H9 (cell line): ENCODE results near the gene MOV10. TPM values are rescaled to one million over a fixed set of nuclear protein-coding genes. Genes with fewer than 3 reads are reported as not detected.

Experiments used
- DNase-seq: peaks from one replicate; pipeline ENCODE4 v3.0.0-alpha.2; 2017
- H2AFZ ChIP-seq: one replicate; pipeline ENCODE4 v1.6.1; 2013; ENCODE audit warnings: mild to moderate bottlenecking, low read length, control low read depth, moderate library complexity
- H2AK5ac ChIP-seq: 2 replicates; pipeline ENCODE4 v1.6.1; 2013; ENCODE audit warnings: low read length, control low read depth, mixed read lengths; ENCODE audit not compliant: insufficient read length
- H2BK120ac ChIP-seq: one replicate; pipeline ENCODE4 v1.6.1; 2013; ENCODE audit warnings: low read depth, mild to moderate bottlenecking, low read length, control low read depth, inconsistent platforms; ENCODE audit not compliant: poor library complexity, severe bottlenecking
- H2BK12ac ChIP-seq: 2 replicates; pipeline ENCODE4 v1.6.1; 2013; ENCODE audit warnings: low read length, control low read depth, mixed read lengths, low read depth; ENCODE audit not compliant: insufficient read length
- H2BK15ac ChIP-seq: 2 replicates; pipeline ENCODE4 v1.6.1; 2013; ENCODE audit warnings: low read depth, low read length, control low read depth
- H2BK20ac ChIP-seq: one replicate; pipeline ENCODE4 v1.6.1; 2013; ENCODE audit warnings: low read depth, mild to moderate bottlenecking, low read length, control low read depth, inconsistent platforms; ENCODE audit not compliant: poor library complexity, severe bottlenecking
- H2BK5ac ChIP-seq: 2 replicates; pipeline ENCODE4 v1.6.1; 2013; ENCODE audit warnings: low read length, control low read depth, mixed read lengths; ENCODE audit not compliant: insufficient read length
- H3K14ac ChIP-seq: 2 replicates; pipeline ENCODE4 v1.6.1; 2013; ENCODE audit warnings: low read length, control low read depth; ENCODE audit not compliant: insufficient read depth
- H3K18ac ChIP-seq: 2 replicates; pipeline ENCODE4 v1.6.1; 2013; ENCODE audit warnings: low read depth, mild to moderate bottlenecking, mixed read lengths, low read length, control low read depth; ENCODE audit not compliant: insufficient read length
- H3K23ac ChIP-seq: 2 replicates; pipeline ENCODE4 v1.6.1; 2013; ENCODE audit warnings: low read length, control low read depth, mixed read lengths, low read depth; ENCODE audit not compliant: insufficient read length
- H3K23me2 ChIP-seq: 2 replicates; pipeline ENCODE4 v1.6.1; 2013; ENCODE audit warnings: low read depth, mild to moderate bottlenecking, mixed read lengths, low read length, control low read depth; ENCODE audit not compliant: insufficient read length, poor library complexity, severe bottlenecking
- H3K27ac ChIP-seq: 2 replicates; pipeline ENCODE4 v1.5.1; 2013; ENCODE audit warnings: low read length, control low read depth, mixed read lengths, low read depth; ENCODE audit not compliant: insufficient read length
- H3K27me3 ChIP-seq: 2 replicates; pipeline ENCODE4 v1.6.1; 2013; ENCODE audit warnings: low read length, control low read depth, inconsistent platforms; ENCODE audit not compliant: insufficient read depth
- H3K4ac ChIP-seq: 2 replicates; pipeline ENCODE4 v1.6.1; 2013; ENCODE audit warnings: low read depth, mild to moderate bottlenecking, control low read depth, inconsistent platforms, low read length, moderate library complexity
- H3K4me1 ChIP-seq: 2 replicates; pipeline ENCODE4 v1.6.1; 2013; ENCODE audit warnings: low read length, control low read depth, inconsistent platforms; ENCODE audit not compliant: insufficient read depth
- H3K4me2 ChIP-seq: 2 replicates; pipeline ENCODE4 v1.6.1; 2013; ENCODE audit warnings: low read length, control low read depth, mixed read lengths; ENCODE audit not compliant: insufficient read length, insufficient read depth
- H3K56ac ChIP-seq: 2 replicates; pipeline ENCODE4 v1.6.1; 2013; ENCODE audit warnings: low read depth, mild to moderate bottlenecking, mixed read lengths, low read length, control low read depth; ENCODE audit not compliant: insufficient read length
- H3K79me1 ChIP-seq: 2 replicates; pipeline ENCODE4 v1.6.1; 2013; ENCODE audit warnings: low read depth, mild to moderate bottlenecking, moderate library complexity, low read length, control low read depth, inconsistent platforms; ENCODE audit not compliant: insufficient read depth, poor library complexity, severe bottlenecking
- H3K79me2 ChIP-seq: 2 replicates; pipeline ENCODE4 v1.6.1; 2013; ENCODE audit warnings: low read length, control low read depth, inconsistent platforms; ENCODE audit not compliant: insufficient read depth
- H3K9ac ChIP-seq: 2 replicates; pipeline ENCODE4 v1.6.1; 2013; ENCODE audit warnings: low read length, control low read depth, mixed read lengths; ENCODE audit not compliant: insufficient read length; ENCODE audit errors: extremely low read depth
- H3K9me3 ChIP-seq: one replicate; pipeline ENCODE4 v1.6.1; 2013; ENCODE audit warnings: low read depth, low read length, inconsistent platforms; ENCODE audit not compliant: control insufficient read depth
- H3T11ph ChIP-seq: one replicate; pipeline ENCODE4 v1.6.1; 2013; ENCODE audit warnings: mild to moderate bottlenecking, low read length, control low read depth, inconsistent platforms
- H4K20me1 ChIP-seq: one replicate; pipeline ENCODE4 v1.6.1; 2013; ENCODE audit not compliant: control insufficient read depth, insufficient read length, insufficient read depth
- H4K5ac ChIP-seq: 2 replicates; pipeline ENCODE4 v1.6.1; 2013; ENCODE audit warnings: low read depth, mild to moderate bottlenecking, mixed read lengths, low read length, control low read depth; ENCODE audit not compliant: insufficient read length
- H4K8ac ChIP-seq: replicated peaks from 2 replicates; pipeline ENCODE4 v1.6.1; 2013; ENCODE audit warnings: low read length, control low read depth, mixed read lengths, low read depth; ENCODE audit not compliant: insufficient read length
- H4K91ac ChIP-seq: 2 replicates; pipeline ENCODE4 v1.6.1; 2013; ENCODE audit warnings: low read depth, mild to moderate bottlenecking, moderate library complexity, mixed read lengths, low read length, control low read depth; ENCODE audit not compliant: insufficient read length
- H3K27ac Mint-ChIP-seq, 3 experiments: 2 replicates in 2 of 3; 3 replicates in 1 of 3; pipeline ENCODE4 v1.8.0; 2020 to 2021; ENCODE audit warnings: mixed read lengths in 3 of 3, mild to moderate bottlenecking in 1 of 3, moderate library complexity in 1 of 3
- H3K27me3 Mint-ChIP-seq: 2 replicates; pipeline ENCODE4 v1.8.0; 2021; ENCODE audit warnings: low read depth, mild to moderate bottlenecking, moderate library complexity, mixed read lengths
- H3K36me3 Mint-ChIP-seq, 3 experiments: 2 replicates in 2 of 3; 3 replicates in 1 of 3; pipeline ENCODE4 v1.8.0; 2020 to 2021; ENCODE audit warnings: low read depth in 3 of 3, mixed read lengths in 3 of 3; ENCODE audit not compliant: insufficient read depth in 1 of 3
- H3K4me1 Mint-ChIP-seq, 2 experiments: 2 replicates each; pipeline ENCODE4 v1.8.0; 2020; ENCODE audit warnings: mixed read lengths in 2 of 2
- H3K4me3 Mint-ChIP-seq, 2 experiments: 2 replicates in 1 of 2; 3 replicates in 1 of 2; pipeline ENCODE4 v1.8.0; 2020 to 2021; ENCODE audit warnings: mild to moderate bottlenecking in 2 of 2, mixed read lengths in 2 of 2, moderate library complexity in 1 of 2
- H3K9me3 Mint-ChIP-seq, 2 experiments: 2 replicates in 1 of 2; 3 replicates in 1 of 2; pipeline ENCODE4 v1.8.0; 2020; ENCODE audit warnings: mild to moderate bottlenecking in 2 of 2, mixed read lengths in 2 of 2, moderate library complexity in 1 of 2
- CTCF ChIP-seq: fragments of 200-600 bp; sonication (generic); conservative IDR thresholded peaks from 3 replicates; pipeline ENCODE4 v1.8.0; 2021; ENCODE audit warnings: antibody characterized with exemption, mild to moderate bottlenecking
- WGBS: extraction: QIAGEN DNeasy Blood & Tissue Kit; methylation state at CpG from one replicate; pipeline ENCODE4 v1.1.7; 2013; ENCODE audit warnings: missing lambda C conversion rate, low lambda C conversion rate, mixed read lengths; ENCODE audit not compliant: insufficient read length; ENCODE audit errors: extremely low coverage; 5-methylcytosine and 5-hydroxymethylcytosine counted together
- total RNA-seq: library from RNA; stranded (reverse); gene quantifications from 2 replicates; pipeline ENCODE4 v1.2.1, GENCODE V29; 2021

Gene MOV10
- total RNA-seq, 1 experiment from 2014 or later = 77.8 TPM

- no peak overlapping the region for H3K18ac ChIP-seq
- no peaks in the 10 kb centered on the region for H3K9me3 ChIP-seq
- H3K79me1 ChIP-seq = no peaks in the 10 kb centered on the region
- H4K5ac ChIP-seq = no peak overlapping the region
- H3K27ac Mint-ChIP-seq = peak overlapping the region in 1 of 3 experiments; percentile 5; a peak in 3 of 7 replicates
- H4K91ac ChIP-seq = no peak overlapping the region
- no peak overlapping the region for H3K23ac ChIP-seq
- H3K79me2 ChIP-seq = no peaks in the 10 kb centered on the region
- H3K4me1 Mint-ChIP-seq = peaks cover 12 to 13% of the 10 kb centered on the region in 2 experiments
- no peak overlapping the region for H3K56ac ChIP-seq
- H3K9me3 Mint-ChIP-seq = no peaks in the 10 kb centered on the region
- no peak overlapping the region for H3K4me3 Mint-ChIP-seq
- H2BK15ac ChIP-seq = no peak overlapping the region
- no peak overlapping the region for H2AFZ ChIP-seq
- no peak overlapping the region for H3K4ac ChIP-seq
- H2BK12ac ChIP-seq = no peak overlapping the region
- no peaks in the 10 kb centered on the region for H3K27me3 ChIP-seq
- no peak overlapping the region for H2BK20ac ChIP-seq
- WGBS = no CpG with 5 or more reads among the region's 13 CpGs
- H3K9ac ChIP-seq = no peak overlapping the region
- H4K8ac ChIP-seq = no peak overlapping the region
- H3T11ph ChIP-seq = no peak overlapping the region
- no peaks in the 10 kb centered on the region for H3K23me2 ChIP-seq
- H3K27ac ChIP-seq = no peak overlapping the region
- H3K14ac ChIP-seq = no peak overlapping the region; the same call in 1 of the 2 replicates
- H3K4me2 ChIP-seq = no peak overlapping the region
- DNase-seq = no peak
- no peak overlapping the region for H2AK5ac ChIP-seq
- H4K20me1 ChIP-seq = no peaks in the 10 kb centered on the region
- no peaks in the 10 kb centered on the region for H3K27me3 Mint-ChIP-seq
- H3K36me3 Mint-ChIP-seq = peaks cover 17 to 38% (median 36%) of the 10 kb centered on the region in 3 experiments; a peak in 6 of 7 replicates
- H3K4me1 ChIP-seq = no peaks in the 10 kb centered on the region
- H2BK120ac ChIP-seq = no peak overlapping the region
- TF ChIP-seq CTCF = no peak
- no peak overlapping the region for H2BK5ac ChIP-seq
Measured at GRCh38 chr1:112688781-112689193, 14.3 kb downstream of the MOV10 start.
